ENCODE data around the gene MANSC1. TPM values are rescaled to one million over a fixed set of nuclear protein-coding genes. Genes with fewer than 3 reads are reported as not detected.
A peak's percentile ranks its signal among the peaks of the same experiment; 100 is the strongest.

Gene MANSC1
- total and polyA plus RNA-seq, 2 of the 13 experiments (the other 11 are each of a cell fraction or from before 2014, with no cell fraction given), result 1.9 to 4.2 TPM

DNA sequence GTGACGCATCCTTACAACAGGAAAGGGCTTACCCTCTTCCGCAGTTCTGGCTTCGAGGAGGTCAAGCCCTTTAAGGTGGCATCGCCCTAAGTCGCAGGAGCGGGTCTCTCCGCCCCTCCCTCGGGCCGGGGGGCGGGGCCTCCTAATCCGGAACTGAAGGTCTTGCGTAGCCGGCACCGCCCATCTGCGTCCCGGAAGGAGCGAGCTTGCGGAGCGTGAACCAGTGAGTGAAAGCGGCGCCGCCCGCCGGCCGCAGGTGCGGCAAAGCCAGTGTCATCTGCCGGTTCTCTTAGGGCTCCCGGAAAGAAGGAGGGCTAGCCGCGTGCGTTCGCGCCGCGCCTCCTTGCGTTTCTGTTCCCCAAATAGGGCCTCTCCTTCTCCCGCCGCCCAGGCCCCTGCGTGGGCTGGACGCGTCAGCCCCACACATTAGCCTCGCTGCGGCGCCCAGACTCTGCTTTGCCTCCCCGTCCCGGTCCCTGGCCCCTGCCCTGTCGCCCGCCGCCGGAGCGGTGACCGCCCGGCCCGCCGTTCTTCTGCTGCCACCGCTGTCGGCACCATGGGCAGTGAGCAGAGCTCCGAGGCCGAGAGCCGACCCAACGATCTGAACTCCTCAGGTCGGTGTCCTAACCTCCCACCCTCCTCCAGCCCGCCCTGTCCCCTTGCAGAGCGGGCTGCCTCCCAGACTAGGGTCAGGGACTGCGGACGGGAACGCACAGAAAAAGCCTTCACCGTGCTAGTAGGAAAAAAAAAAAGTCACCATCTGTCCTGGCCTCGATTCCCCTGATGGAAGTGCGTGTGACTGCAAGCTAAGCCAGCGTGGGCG lies 7.1 kb upstream of the MANSC1 start, which contains the start of gene BORCS5 (continued):
- TF ChIP-seq, protein P1, sequence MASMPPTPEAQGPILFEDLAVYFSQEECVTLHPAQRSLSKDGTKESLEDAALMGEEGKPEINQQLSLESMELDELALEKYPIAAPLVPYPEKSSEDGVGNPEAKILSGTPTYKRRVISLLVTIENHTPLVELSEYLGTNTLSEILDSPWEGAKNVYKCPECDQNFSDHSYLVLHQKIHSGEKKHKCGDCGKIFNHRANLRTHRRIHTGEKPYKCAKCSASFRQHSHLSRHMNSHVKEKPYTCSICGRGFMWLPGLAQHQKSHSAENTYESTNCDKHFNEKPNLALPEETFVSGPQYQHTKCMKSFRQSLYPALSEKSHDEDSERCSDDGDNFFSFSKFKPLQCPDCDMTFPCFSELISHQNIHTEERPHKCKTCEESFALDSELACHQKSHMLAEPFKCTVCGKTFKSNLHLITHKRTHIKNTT (CRISPR knock-in tag; IDR thresholded peaks at IDR 0.05), result no peak
- TF ChIP-seq ZKSCAN8 (CRISPR knock-in tag; IDR thresholded peaks at IDR 0.05; ENCODE audit: borderline replicate concordance) (no peak), CENPT (CRISPR knock-in tag; IDR thresholded peaks at IDR 0.05; ENCODE audit: low read depth) (0 out of 2 replicates have a peak, but pooled peaks have one; percentile 62), GFI1 (CRISPR knock-in tag; IDR thresholded peaks at IDR 0.05; ENCODE audit: borderline replicate concordance) (0 out of 2 replicates have a peak, but pooled peaks have one; percentile 53), NFATC3 (CRISPR knock-in tag; IDR thresholded peaks at IDR 0.05) (no peak), ZNF317 (CRISPR knock-in tag; IDR thresholded peaks at IDR 0.05) (0 out of 2 replicates have a peak, but pooled peaks have one; percentile 24), RFXANK (CRISPR knock-in tag; IDR thresholded peaks at IDR 0.05) (no peak), NFYB (CRISPR knock-in tag; IDR thresholded peaks at IDR 0.05) (no peak; the same call in 1 of the 2 replicates), ZNF33B (CRISPR knock-in tag; IDR thresholded peaks at IDR 0.05) (no peak), ASH2L (IDR thresholded peaks at IDR 0.05; ENCODE audit: insufficient read length, low read depth, low read length) (peak; percentile 81), ATRX (CRISPR knock-in tag; IDR thresholded peaks at IDR 0.05; ENCODE audit: borderline replicate concordance) (no peak), ZNF792 (CRISPR knock-in tag; IDR thresholded peaks at IDR 0.05) (no peak), ZNF781 (CRISPR knock-in tag; IDR thresholded peaks at IDR 0.05; ENCODE audit: borderline replicate concordance, not compliant biosample characterization) (no peak), BHLHE40 (IDR thresholded peaks at IDR 0.05; ENCODE audit: low read length) (no peak)
- TF ChIP-seq, protein P2, sequence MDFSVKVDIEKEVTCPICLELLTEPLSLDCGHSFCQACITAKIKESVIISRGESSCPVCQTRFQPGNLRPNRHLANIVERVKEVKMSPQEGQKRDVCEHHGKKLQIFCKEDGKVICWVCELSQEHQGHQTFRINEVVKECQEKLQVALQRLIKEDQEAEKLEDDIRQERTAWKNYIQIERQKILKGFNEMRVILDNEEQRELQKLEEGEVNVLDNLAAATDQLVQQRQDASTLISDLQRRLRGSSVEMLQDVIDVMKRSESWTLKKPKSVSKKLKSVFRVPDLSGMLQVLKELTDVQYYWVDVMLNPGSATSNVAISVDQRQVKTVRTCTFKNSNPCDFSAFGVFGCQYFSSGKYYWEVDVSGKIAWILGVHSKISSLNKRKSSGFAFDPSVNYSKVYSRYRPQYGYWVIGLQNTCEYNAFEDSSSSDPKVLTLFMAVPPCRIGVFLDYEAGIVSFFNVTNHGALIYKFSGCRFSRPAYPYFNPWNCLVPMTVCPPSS (IDR thresholded peaks at IDR 0.05), result no peak
- TF ChIP-seq, protein P3, sequence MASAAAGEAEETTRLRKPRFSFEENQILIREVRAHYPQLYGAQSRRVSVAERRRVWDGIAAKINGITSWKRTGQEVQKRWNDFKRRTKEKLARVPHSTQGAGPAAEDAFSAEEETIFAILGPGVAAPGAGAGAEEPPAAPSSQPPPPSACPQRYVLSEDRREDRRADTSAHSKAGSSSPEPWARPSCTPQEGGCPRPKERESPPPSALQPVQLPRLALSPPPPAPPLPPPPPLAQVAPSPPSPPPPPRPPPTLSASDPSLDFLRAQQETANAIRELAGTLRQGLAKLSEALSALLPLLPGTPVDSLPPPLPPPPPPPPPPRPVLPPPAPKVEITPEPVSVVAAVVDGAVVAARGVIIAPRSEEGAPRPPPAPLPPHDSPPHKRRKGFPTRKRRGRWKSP (CRISPR knock-in tag; IDR thresholded peaks at IDR 0.05), result peak; percentile 78; the same call in 1 of the 2 replicates
- TF ChIP-seq, protein P4, sequence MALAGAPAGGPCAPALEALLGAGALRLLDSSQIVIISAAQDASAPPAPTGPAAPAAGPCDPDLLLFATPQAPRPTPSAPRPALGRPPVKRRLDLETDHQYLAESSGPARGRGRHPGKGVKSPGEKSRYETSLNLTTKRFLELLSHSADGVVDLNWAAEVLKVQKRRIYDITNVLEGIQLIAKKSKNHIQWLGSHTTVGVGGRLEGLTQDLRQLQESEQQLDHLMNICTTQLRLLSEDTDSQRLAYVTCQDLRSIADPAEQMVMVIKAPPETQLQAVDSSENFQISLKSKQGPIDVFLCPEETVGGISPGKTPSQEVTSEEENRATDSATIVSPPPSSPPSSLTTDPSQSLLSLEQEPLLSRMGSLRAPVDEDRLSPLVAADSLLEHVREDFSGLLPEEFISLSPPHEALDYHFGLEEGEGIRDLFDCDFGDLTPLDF (CRISPR knock-in tag; IDR thresholded peaks at IDR 0.05), result no peak
- TF ChIP-seq, protein P5, sequence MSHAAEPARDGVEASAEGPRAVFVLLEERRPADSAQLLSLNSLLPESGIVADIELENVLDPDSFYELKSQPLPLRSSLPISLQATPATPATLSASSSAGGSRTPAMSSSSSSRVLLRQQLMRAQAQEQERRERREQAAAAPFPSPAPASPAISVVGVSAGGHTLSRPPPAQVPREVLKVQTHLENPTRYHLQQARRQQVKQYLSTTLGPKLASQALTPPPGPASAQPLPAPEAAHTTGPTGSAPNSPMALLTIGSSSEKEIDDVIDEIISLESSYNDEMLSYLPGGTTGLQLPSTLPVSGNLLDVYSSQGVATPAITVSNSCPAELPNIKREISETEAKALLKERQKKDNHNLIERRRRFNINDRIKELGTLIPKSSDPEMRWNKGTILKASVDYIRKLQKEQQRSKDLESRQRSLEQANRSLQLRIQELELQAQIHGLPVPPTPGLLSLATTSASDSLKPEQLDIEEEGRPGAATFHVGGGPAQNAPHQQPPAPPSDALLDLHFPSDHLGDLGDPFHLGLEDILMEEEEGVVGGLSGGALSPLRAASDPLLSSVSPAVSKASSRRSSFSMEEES (CRISPR knock-in tag; IDR thresholded peaks at IDR 0.05), result peak; percentile 55; the same call in 1 of the 2 replicates
- TF ChIP-seq, protein P6, sequence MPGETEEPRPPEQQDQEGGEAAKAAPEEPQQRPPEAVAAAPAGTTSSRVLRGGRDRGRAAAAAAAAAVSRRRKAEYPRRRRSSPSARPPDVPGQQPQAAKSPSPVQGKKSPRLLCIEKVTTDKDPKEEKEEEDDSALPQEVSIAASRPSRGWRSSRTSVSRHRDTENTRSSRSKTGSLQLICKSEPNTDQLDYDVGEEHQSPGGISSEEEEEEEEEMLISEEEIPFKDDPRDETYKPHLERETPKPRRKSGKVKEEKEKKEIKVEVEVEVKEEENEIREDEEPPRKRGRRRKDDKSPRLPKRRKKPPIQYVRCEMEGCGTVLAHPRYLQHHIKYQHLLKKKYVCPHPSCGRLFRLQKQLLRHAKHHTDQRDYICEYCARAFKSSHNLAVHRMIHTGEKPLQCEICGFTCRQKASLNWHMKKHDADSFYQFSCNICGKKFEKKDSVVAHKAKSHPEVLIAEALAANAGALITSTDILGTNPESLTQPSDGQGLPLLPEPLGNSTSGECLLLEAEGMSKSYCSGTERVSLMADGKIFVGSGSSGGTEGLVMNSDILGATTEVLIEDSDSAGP (CRISPR knock-in tag; IDR thresholded peaks at IDR 0.05; ENCODE audit: borderline replicate concordance), result peak; percentile 96

Measured in HepG2 (cell line).